ENCODE results near the gene PLEKHH1.

GRCh38 chr14:67570453-67570852 lies 37.4 kb downstream of the PLEKHH1 start:
- TF ChIP-seq POLR2A (IDR thresholded peaks at IDR 0.05; ENCODE audit: extremely low read depth, insufficient read length), result no peak
- TF ChIP-seq CTCF (IDR thresholded peaks at IDR 0.05; ENCODE audit: low read depth, low read length), result no peak
- TF ChIP-seq MAX (IDR thresholded peaks at IDR 0.05; ENCODE audit: low read depth, low read length), result no peak

Data from NB4 (cell line).